GDM1 (cell line): ENCODE results near the gene CTBP1.

Experiments used
- DNase-seq: peaks from one replicate; lab custom pipeline; 2025; lab: John Stamatoyannopoulos, UW

CTBP1 gene

DNA sequence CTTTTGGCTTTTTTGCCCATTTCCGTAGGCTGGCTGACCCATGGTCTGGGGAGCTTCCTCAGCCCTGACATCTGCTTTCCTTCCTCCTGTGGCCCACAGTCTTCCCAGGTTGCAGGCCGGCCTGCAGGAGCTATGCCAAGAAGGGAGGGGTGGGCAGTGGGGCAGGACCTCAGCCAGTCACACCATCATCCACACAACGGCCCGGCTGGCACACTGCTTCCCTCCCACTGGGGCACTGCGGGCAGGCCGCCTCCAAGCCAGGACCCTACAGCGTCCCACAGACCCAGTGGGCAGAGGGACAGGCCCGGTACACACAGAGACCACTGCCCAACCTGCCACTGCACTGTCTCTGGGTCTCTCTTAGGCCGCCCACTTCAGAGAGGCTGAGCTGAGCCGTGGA, 38.0 kb downstream of the CTBP1 start:
- DNase-seq: no peak

DNA sequence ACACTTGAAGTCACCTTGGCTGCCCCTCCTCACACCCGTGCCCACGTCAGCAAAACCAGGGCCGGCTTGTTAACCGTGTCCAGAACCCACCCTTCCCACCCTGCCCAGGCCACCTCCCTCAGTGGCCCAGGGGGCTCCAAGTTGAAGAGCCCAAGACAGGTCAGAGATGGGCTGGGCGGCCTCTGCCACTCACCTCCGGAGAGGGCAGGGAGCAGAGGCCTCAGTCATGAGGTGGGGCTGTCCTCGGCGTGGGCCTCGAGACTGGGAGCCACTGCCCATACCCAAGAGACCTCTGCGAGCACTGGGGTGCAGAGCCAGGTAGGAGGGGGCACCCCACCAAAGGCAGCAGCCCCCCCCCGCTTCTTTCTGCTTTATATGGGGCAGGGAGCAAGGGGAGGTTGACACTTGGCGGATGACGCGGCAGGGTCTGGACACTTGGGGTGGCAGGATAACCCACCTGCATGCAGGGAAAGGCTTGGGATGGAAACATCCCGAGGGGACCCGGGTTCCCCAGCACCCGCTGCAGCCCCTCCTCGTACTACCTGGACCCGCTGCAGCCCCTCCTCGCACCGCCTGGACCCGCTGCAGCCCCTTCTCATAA, 38.6 kb downstream of the CTBP1 start:
- no peak for DNase-seq

DNA sequence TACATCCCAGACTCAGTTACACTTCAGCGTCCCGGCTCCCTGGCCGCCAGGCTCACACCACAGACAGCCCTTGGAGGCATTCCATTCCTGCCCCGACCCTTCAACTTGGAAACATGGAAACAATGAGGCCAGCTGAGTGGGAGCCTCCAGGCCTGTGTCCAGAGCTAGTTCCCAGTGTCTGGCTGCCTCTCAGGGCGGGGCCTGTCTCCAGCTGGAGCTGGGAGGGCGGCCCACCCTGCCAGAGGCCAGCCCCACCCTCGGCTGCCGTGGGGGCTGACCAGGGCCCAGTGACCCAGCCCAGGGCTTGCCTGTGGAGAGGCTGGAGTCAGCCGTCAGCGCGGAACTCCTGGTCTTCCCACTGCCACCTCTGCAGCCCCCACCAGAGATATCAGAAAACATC, 39.1 kb downstream of the CTBP1 start:
- no peak for DNase-seq

DNA sequence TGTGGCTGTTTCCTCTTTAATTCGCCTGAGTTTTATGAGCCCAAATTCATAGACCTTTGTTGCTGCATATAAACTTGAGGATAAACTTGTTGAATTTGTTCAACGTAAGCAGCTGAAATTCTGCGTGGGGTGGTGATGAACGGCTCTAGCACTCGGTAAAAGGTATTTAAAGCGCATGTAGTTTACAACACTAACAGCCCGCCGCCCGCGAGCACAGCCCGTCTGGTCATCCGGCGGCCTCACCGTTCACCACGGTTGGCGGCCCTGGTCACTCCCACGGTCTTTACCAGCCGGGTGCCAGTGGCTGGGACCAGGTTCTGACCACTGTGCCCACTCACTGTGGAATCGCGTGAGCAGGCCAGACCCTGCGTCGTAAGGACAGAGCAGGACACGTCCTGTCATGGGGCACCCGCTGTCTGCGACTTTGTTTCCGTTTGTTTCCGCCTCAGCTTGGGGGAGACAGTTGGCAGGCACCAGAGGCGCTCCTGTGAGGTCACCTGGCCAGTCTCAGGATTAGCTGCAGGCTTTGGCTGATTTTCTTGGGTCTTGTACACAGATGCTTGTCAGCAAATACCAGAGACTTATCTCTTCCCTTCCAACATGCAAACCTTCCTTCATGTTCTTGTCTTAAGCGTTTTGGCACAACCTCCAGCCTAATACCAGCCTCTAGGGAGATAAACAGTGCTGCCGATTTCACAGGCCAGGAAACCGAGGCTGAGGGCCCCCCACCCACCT, 39.8 kb downstream of the CTBP1 start:
- no peak for DNase-seq

DNA sequence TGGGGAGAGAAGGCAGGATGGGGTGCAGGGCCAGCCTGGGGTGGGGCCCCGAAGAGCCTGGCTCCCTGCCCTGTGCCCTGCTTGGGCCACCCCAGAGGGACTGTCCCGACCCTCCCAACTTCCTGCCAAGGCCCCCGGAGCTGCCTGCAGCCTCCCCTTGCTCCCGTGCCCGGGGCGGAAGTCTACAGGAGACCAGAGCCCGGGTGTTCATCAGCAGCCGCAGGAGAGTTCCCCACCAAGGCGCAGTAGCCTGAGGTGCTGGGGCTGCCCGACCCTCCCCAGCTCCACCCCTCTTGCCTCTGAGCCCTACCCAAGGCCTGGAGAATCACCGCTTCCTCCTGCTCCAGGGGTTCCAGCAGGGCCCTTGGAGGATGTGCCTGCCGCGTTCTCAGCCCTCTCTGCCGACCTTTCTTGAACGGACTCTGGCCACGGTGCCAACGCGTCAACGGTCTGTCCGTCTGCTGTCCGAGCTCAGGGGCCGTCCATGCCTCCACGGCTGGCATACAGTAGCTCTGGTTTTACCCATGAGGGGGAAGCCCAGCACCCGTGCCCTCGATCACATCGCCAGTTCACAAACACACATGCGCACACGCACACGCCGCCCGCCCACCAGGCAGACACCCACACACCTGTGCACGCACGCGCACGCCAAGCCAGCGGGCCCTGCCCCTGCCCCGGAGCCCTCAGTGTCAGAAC, 40.5 kb downstream of the CTBP1 start:
- no peak for DNase-seq

DNA sequence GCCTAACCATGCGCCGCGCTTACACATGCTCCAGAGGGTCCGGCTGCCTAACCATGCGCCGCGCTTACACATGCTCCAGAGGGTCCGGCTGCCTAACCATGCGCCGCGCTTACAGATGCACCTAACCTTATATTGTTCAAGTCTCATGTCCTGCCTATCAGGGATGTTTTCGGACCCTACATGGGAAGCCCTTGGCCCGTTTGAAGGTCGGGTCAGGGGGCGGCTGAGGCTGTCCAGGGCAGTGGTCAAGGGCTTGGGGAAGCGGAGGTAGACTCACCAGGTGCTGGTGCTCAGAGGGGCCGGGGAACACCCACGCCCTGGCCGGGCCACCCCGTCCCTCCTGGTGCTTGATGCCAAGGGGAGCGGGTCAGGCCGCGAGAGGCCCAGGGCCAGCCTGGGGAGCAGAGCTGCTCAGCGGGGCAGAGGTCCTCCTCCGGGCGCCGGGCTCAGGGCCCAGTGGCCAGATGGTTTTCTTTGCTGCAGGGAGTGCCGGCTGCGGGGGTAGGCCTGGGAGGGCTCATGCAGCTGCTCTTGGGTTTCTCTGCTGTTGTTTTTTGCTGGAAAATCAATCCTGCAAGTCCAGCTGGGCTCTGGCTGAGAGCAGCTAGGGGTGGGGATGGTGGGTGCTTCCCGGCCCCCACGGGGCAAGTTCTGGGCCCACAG, 41.2 kb downstream of the CTBP1 start:
- no peak for DNase-seq

DNA sequence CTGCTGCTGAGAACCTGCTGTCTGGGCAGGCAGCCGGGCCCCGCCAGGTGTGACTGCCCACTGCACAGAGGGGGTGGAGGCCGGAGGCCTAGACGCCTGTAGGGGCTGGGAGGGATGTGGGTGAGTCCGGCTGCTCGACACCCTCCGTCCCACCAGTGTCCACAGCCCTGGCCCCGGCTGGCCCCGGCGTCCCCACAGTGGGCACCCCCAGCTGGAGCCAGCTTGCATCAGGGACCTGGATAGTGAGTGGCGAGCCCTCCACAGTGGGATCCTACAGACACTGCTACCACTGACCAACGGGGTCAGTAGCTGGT, 41.8 kb downstream of the CTBP1 start:
- DNase-seq: no peak

DNA sequence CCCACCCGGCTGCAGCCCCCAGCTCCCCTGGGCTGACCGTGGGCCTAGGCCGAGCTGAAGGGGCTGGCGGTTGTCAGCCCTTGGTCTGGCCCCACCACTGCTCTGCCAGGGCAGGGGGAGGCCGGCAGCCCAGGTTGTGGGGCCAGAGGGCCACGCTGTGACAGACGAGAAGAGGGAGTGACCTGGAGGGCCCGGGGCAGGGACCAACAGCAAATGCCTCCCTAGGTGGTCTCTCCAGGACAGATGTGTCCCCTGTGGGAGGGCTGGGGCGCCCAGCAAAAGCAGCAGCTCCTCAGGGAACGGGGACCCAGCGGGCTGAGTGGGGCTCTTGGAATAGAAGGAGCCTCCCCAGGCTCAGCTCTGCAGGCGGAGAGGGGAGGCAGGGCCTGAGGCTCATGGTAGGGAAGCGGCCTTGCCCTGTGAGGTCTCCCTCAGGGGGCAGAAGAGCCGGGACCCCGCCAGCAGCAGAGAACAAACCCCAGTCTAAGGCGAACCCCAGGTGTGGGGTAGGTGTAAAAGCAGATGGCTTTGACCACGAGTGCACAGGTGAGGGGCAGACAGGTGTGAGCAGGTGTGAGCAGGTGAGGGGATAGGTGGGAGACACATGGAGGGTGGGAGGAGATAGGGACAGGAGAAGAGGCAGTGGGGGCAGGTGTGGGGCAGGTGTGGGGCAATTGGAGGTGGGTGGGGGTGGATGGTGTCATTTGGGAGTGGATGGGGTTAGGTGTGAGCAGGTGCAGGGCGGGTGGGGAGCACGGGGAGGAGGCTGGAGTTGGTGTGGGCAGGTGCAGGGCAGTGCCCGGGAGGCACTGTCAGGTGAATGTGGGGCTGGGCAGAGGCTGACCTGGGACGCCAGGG, 42.4 kb downstream of the CTBP1 start:
- DNase-seq: no peak

DNA sequence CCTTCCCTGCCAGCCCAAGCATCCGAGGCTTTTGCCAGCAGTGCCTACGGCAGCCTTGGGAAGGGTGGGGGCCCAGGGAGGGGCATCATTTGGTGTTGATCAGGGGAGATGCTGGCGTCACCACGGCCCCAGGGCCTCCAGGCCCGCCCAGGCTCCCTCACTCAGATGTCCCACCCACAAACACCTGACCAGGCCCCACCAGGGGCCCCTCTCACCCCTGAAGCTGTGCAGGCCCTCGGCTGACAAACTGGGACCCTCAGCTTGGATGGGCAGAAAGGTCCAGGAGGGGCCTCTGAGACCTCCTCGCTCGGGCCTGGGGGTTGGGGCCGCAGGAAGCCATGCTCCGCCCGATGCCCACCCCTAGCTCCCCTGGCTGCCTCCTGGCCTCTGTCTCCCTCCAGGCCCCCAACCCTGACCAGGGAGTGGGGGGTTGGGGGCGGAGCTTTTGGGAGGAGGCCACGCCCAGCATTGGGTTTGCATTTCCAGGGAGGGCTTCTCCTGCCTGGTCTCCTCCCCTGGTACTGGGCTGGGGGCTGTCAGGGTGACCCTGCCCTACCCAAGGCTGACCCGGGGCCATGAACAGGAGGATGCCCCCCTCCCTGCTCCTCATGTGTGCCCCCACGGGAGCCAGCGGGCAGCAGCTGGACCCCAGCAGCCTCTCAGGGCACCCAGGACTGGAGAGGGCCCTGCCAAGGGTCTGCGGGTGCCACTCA, 43.2 kb downstream of the CTBP1 start:
- no peak for DNase-seq

DNA sequence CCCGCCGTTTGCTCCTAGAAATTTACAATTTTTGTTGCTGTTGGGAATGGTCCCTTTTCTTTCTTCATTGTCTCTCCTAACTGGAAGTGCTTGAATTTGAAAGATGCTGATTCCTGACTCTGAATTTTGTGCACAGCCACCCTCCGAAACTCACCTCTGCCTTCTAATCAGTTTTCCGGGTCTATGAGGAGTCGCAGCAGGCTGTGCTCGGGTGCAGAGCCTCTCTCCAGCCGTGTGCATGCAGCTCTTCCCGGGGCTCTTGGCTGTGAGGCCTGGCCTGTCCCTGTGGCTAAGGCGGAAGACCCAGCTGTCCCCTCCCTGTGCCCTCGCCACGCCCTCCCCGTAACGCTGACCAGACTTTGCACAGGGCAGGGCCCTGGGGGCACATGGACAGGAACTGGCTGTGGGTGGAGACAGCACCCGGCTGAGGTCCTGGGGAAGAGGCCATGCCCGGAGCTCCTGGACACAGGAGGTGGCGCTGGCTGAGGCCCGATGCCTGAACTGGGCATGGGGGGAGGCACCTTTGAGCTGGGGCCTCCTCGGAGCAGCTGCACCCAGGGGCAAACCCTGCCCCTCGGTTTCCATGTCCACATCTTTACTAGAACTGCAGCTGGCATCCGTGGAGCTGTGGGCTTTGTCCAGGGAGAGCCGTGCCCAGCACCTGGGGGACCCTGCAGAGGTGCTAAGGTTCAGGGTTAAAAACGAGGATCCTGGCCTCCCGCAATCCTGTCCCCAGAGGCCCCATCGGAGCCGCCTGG, 43.9 kb downstream of the CTBP1 start:
- no peak for DNase-seq

DNA sequence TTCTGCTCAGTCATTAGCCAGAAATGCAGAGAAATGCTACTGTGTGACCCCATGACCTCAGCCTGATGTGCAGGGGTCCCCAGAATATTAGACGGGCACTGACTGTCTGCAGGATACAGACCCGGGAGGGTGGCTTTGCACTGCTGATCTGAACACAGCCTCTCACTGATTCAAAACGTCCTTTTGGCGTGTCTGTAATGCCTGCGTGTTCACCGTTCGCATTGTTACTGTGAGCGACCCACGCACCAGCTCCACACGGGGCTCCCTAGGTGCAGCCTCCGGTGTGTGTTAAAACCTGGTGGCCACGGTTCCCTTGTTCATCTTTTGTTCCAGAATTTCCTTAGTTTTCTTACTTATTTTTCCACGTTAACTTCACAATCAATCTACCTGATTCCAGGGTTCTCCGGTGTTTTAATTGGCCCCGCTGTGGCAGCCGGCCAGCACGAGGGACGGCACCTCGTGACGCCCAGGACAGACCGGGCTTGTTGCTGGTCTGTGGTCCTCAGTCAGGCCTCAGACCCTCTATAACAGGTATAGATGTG, 44.6 kb downstream of the CTBP1 start:
- DNase-seq: no peak

DNA sequence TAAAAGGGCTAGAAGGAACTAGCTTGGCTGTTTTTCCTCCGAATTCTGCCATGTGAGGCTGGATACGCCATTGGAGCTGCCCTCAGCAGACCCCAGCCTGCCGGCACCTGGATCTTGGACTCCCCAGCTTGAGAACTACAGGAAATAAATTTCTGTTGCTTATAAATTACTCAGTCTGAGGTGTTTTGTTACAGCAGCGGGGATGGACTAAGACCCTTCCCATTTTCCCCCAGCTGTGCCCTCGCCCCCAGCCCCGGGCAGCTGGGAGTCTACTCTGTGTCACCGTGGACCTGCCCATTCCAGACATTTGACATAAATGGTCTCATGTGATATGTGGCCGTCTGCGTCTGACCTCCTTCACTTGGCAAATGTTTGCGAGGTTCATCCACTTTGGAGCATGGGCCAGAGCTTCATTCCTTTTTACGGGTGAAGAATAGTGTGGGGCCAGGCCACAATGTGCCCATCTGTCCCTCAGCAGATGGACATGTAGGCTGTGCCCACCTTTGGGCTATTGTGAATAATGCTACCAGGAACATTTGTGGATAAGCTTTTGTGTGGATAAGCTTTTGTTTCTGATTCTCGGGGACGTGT, 45.8 kb downstream of the CTBP1 start:
- no peak for DNase-seq

DNA sequence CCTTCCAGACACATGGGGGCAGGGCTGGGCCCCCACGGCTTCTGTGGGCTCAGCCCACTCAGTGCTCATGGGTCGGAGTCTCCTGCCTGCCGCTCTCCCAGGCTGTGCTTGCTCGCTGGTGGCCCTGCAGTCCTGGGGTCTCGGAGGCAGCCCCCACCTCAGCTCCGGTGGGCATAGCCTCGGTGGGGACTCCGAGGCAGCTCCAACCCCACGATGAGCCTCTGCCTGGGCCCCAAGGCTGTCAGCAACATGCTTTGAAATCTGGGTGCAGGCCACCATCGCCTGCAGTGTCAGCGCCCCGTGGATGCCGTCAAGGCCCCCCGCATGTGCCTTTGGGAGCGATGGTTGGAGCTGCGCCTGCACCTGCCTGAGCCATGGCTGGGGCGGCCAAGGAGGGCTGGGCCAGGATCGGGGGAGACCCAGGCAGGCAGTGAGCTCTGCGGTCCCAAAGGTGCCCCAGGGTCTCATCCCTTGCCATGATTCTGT, 46.4 kb downstream of the CTBP1 start:
- DNase-seq: no peak

DNA sequence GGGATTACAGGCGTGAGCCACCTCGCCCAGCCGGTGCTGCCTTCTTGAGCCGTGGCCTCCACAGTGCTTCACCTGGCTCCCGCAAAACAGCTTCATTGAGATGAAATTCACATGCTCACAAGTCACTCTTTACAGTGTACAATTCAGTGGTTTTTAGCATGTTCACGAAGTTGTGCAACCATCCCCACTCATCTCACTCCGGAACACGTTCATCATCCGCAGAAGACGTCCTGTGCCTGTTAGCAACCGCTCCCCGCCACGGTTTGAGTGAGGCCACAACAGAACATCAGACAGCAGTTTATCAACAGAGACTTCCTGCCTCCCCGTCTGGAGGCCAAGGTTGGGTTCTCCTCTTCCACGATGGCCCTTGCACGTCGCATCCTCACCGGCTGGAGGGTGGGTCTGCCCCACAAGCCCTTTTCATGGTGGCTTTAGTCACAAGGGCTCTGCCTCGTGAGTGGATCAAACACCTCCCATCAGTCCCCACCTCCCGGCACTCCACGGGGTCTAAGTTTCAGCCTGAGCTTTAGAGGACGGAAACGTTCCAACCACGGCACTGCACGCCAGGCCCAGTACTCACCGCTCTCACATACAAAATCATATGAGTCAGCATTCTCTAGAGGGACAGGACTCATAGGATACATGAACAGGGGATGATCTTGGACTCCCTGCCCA, 46.9 kb downstream of the CTBP1 start:
- DNase-seq: peak; percentile 67

DNA sequence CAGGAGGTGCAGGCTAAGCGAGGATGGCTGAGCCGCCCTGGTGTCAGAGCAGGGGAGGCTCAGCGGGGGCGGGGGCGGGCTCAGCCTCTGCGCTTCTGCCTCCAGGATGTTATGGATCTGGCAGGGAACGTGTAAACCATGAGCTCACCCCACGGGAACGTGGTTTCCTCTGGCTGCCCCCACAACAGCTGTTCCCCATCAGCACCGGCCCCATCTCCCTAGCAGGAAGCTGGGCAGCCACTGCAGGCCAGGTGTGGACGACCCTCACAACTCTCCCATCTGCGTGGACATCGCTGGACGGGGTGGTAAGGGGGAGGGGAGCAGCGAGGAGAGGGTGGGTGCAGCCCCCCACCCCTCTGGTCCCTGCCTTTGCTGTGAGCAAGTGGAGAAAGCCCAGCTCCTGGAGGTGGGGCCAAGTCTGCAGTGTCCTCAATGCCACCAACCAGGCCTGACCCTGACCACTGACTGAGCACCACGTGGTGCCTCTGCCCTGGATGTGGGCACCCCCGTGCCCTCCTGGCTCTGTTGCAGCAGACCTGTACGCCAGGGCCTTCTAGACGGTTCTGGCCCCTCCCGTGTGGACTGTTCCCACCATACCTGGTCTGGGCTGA, 48.4 kb downstream of the CTBP1 start:
- no peak for DNase-seq

DNA sequence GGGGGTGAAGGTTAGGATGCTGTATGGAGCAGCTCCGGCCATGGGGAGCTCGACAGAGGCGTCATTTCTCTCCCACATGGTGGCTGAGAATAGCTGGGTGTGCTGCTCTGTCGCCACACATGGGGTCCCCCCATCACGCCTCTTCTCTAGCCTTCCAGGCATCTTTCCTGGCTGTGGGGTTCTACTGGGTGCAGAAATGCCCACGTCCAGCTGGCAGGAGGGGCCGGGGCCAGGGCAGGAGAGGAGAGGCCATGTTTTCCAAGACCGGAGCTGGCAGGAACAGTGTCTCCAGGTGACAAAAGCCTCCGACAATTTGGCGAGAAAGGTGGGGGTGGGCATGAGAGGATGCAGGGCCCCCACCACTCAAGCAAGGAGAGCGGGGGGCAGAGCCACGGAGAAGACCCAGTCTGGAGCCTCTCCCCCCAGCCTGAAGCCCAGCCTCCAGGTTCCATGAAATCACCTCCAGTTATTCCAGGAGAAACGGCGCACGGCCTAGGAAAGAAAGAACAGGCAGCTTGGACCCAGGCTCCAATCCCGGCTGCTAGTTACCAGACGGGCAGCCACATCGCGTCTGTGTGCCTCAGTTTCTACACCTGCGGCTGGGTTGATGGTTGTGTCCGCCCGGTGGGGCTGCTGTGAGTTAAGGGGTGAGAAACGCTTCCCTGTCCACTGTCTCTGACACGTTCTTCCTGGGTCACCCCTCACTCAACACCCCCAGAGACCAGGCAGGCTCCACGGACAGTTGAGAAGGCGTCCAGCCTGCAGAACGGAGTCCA, 49.2 kb downstream of the CTBP1 start:
- no peak for DNase-seq

DNA sequence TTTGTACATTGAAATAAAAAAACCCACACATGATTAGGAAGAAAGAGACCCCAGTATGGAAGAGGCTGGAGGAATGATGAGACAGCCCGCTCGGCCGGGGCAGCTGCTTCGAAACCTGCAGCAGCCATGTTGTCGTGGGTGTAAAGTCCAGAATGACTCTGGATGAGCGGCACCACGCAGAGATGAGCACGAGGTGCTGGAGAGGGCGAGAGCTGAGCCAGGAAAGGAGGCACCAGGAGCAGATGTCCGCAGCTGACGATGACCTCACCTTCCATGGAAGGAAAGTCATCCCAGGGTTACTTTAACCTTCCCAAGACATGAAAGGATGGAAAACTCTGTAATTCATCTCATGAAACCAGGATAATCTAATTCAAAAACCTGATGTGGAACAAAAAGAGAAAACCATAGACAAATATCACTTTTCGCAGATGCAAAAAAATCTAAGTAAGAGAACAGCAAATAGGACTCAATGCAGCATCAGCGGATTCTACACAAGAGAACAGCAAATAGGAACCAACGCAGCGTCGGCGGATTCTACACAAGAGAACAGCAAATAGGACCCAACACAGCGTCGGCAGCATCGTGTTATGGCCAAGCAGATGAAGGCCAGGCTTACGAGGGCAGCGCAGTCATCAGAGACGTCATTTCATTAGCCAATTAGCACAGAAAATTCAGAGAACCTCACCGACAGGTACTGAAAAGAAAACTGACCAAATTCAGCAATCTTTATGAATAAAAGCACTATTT, 50.7 kb downstream of the CTBP1 start:
- no peak for DNase-seq
